Measurements from ENCODE around the gene MRPL21. TPM values are rescaled to one million over a fixed set of nuclear protein-coding genes. Genes with fewer than 3 reads are reported as not detected.

Gene MRPL21
- total and polyA plus RNA-seq, 2 experiments from 2014 or later, result 62.4 to 232 TPM

DNA sequence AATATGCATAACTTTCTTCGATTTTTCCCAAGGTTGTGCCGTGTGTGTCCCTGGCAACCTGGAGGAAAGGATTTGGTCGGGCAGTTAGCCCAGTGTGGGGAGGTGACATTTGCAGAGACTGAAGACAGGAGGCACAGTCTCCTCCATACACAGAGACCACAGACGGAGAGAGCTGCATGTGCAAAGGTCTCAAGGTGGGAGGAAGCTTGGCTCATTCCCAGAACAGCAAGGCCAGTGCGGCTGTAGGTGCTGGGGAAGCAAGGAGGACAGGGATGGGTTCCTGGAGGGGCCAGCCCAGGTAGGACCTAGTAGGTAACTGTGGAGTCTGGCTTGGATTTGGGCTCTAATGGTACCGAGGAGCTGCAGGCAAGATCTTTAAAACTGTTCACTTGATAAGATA is 41.2 kb downstream of the MRPL21 start (continued):
- TF ChIP-seq, protein P1, sequence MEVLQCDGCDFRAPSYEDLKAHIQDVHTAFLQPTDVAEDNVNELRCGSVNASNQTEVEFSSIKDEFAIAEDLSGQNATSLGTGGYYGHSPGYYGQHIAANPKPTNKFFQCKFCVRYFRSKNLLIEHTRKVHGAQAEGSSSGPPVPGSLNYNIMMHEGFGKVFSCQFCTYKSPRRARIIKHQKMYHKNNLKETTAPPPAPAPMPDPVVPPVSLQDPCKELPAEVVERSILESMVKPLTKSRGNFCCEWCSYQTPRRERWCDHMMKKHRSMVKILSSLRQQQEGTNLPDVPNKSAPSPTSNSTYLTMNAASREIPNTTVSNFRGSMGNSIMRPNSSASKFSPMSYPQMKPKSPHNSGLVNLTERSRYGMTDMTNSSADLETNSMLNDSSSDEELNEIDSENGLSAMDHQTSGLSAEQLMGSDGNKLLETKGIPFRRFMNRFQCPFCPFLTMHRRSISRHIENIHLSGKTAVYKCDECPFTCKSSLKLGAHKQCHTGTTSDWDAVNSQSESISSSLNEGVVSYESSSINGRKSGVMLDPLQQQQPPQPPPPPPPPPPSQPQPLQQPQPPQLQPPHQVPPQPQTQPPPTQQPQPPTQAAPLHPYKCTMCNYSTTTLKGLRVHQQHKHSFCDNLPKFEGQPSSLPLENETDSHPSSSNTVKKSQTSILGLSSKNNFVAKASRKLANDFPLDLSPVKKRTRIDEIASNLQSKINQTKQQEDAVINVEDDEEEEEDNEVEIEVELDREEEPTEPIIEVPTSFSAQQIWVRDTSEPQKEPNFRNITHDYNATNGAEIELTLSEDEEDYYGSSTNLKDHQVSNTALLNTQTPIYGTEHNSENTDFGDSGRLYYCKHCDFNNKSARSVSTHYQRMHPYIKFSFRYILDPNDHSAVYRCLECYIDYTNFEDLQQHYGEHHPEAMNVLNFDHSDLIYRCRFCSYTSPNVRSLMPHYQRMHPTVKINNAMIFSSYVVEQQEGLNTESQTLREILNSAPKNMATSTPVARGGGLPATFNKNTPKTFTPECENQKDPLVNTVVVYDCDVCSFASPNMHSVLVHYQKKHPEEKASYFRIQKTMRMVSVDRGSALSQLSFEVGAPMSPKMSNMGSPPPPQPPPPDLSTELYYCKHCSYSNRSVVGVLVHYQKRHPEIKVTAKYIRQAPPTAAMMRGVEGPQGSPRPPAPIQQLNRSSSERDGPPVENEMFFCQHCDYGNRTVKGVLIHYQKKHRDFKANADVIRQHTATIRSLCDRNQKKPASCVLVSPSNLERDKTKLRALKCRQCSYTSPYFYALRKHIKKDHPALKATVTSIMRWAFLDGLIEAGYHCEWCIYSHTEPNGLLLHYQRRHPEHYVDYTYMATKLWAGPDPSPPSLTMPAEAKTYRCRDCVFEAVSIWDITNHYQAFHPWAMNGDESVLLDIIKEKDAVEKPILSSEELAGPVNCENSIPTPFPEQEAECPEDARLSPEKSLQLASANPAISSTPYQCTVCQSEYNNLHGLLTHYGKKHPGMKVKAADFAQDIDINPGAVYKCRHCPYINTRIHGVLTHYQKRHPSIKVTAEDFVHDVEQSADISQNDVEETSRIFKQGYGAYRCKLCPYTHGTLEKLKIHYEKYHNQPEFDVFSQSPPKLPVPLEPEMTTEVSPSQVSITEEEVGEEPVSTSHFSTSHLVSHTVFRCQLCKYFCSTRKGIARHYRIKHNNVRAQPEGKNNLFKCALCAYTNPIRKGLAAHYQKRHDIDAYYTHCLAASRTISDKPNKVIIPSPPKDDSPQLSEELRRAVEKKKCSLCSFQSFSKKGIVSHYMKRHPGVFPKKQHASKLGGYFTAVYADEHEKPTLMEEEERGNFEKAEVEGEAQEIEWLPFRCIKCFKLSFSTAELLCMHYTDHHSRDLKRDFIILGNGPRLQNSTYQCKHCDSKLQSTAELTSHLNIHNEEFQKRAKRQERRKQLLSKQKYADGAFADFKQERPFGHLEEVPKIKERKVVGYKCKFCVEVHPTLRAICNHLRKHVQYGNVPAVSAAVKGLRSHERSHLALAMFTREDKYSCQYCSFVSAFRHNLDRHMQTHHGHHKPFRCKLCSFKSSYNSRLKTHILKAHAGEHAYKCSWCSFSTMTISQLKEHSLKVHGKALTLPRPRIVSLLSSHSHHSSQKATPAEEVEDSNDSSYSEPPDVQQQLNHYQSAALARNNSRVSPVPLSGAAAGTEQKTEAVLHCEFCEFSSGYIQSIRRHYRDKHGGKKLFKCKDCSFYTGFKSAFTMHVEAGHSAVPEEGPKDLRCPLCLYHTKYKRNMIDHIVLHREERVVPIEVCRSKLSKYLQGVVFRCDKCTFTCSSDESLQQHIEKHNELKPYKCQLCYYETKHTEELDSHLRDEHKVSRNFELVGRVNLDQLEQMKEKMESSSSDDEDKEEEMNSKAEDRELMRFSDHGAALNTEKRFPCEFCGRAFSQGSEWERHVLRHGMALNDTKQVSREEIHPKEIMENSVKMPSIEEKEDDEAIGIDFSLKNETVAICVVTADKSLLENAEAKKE (CRISPR knock-in tag; IDR thresholded peaks at IDR 0.05), result no peak
- TF ChIP-seq ETS1 (IDR thresholded peaks at IDR 0.05) (no peak), ZNF114 (CRISPR knock-in tag; IDR thresholded peaks at IDR 0.05) (no peak), EZH2 (IDR thresholded peaks at IDR 0.05; ENCODE audit: low read depth, unreplicated experiment) (no peak)

GRCh38 chr11:68859123-68859522 is 44.5 kb downstream of the MRPL21 start:
- ATAC-seq (no peak), DNase-seq (ENCODE audit: low spot score) (no peak)
- Histone ChIP-seq H3K27ac (ENCODE audit: low read depth) (no peak overlapping the region), H3K27me3 (ENCODE audit: insufficient read depth) (peaks cover 11% of the 10 kb centered on the region), H3K4me2 (no peak overlapping the region), H3K4me1 (ENCODE audit: insufficient read depth) (peaks cover 10% of the 10 kb centered on the region), H3K36me3 (ENCODE audit: insufficient read depth) (no peaks in the 10 kb centered on the region), H3K79me2 (replicated peaks; ENCODE audit: insufficient read depth) (no peaks in the 10 kb centered on the region), H3F3A (replicated peaks; ENCODE audit: low read depth) (peaks cover 10% of the 10 kb centered on the region), H2AFZ (no peak overlapping the region), H4K20me1 (replicated peaks; ENCODE audit: insufficient read depth) (no peaks in the 10 kb centered on the region), H3K9me2 (ENCODE audit: insufficient read depth) (no peaks in the 10 kb centered on the region), H3K4me3 (no peak overlapping the region)
- peaks cover 16% of the 10 kb centered on the region for H3K27me3 Mint-ChIP-seq (ENCODE audit: insufficient read depth, low read depth, poor library complexity)
- H3K27ac Mint-ChIP-seq, result no peak overlapping the region
- H3K4me3 Mint-ChIP-seq, result no peak overlapping the region
- H3K36me3 Mint-ChIP-seq (ENCODE audit: low read depth), result peaks cover 3% of the 10 kb centered on the region; the same call in 2 of the 3 replicates
- peaks cover 35% of the 10 kb centered on the region for H3K9me3 Mint-ChIP-seq
- TF ChIP-seq EZH2phosphoT487 (IDR thresholded peaks at IDR 0.05; ENCODE audit: unreplicated experiment), result no peak
- TF ChIP-seq CREB1 (CRISPR knock-in tag; IDR thresholded peaks at IDR 0.05; ENCODE audit: low read depth), result no peak
- TF ChIP-seq NANOG (IDR thresholded peaks at IDR 0.05; ENCODE audit: borderline replicate concordance), result no peak
- no peak for TF ChIP-seq EZH2 (IDR thresholded peaks at IDR 0.05; ENCODE audit: low read depth, unreplicated experiment)
- no peak for TF ChIP-seq ZNF114 (CRISPR knock-in tag; IDR thresholded peaks at IDR 0.05)
- TF ChIP-seq, protein P2, sequence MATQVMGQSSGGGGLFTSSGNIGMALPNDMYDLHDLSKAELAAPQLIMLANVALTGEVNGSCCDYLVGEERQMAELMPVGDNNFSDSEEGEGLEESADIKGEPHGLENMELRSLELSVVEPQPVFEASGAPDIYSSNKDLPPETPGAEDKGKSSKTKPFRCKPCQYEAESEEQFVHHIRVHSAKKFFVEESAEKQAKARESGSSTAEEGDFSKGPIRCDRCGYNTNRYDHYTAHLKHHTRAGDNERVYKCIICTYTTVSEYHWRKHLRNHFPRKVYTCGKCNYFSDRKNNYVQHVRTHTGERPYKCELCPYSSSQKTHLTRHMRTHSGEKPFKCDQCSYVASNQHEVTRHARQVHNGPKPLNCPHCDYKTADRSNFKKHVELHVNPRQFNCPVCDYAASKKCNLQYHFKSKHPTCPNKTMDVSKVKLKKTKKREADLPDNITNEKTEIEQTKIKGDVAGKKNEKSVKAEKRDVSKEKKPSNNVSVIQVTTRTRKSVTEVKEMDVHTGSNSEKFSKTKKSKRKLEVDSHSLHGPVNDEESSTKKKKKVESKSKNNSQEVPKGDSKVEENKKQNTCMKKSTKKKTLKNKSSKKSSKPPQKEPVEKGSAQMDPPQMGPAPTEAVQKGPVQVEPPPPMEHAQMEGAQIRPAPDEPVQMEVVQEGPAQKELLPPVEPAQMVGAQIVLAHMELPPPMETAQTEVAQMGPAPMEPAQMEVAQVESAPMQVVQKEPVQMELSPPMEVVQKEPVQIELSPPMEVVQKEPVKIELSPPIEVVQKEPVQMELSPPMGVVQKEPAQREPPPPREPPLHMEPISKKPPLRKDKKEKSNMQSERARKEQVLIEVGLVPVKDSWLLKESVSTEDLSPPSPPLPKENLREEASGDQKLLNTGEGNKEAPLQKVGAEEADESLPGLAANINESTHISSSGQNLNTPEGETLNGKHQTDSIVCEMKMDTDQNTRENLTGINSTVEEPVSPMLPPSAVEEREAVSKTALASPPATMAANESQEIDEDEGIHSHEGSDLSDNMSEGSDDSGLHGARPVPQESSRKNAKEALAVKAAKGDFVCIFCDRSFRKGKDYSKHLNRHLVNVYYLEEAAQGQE (IDR thresholded peaks at IDR 0.05; ENCODE audit: unreplicated experiment), result no peak
- peaks cover 5% of the 10 kb centered on the region; the same call in 2 of the 3 replicates for H3K4me1 Mint-ChIP-seq

Data from GM23338 (cell line).